ENCODE results near the gene PNKD.
"Not testable (repeated sequence)": the region's sequence is repeated elsewhere in the genome, so short reads cannot be mapped to it uniquely, and the experiment has no call there.

PNKD gene

DNA sequence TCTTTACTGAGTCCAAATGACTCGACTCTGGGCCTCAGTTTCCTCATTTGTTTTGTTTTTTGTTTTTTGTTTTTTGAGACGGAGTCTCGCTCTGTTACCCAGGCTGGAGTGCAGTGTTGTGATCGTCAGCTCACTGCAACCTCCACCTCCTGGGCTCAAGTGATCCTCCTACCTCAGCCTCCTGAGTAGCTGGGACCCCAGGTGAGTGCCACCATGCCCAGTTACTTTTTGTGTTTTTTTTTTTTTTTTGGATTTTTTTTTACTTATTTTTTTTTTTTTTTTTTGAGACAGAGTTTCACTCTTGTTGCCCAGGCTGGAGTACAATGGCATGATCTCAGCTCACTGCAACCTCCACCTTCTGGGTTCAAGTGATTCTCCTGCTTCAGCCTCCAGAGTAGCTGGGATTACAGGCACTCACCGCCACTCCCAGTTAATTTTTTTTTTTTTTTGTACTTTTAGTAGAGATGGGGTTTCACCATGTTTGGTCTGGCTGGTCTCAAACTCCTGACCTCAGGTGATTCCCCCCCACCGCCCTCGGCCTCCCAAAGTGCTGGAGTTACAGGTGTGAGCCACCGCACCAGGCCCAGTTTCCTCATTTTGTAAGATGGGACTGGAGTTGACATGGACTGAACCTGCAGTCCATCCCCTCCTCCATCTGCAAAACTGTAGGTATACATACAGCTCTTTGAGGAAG is 3.0 kb downstream of the PNKD start:
- not testable (repeated sequence) for DNase-seq (ENCODE audit: low read depth, low spot score)

DNA sequence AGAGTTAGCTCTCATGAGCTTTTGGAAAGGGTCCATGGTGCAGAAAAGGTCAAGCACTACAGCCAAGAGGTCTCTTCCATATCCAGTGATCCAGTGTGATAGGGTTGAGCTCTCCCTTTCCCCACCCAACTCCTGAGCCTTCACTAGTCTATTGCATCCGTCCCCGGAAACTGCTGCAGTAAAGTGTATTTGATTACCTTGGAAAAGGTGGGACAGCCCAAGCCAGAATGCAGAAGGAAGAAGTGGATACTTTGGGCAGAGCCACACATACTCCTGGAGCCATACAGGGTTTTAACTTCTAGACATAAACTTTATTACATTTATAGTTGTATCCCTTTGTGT is 3.6 kb downstream of the PNKD start:
- no peak for DNase-seq (ENCODE audit: low read depth, low spot score)

DNA sequence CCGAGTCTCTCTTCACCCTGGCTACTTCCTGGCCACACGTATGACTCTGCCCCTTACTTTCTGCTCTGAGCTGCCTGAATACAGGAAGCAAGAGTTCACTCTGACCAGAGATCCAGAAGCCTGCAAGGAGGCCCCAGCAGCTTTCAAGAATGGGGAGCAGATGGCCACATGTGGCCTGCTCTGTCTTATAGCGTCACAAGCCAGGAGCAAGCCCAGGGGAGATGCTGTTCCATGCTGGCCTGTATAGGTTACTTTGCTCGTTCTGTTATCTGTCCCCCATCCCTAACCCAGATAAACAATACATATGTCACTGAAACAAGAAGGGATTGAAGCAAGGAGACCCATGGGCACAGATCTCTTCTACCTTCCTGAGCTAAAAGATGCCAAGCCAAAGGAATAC is 4.3 kb downstream of the PNKD start:
- DNase-seq (ENCODE audit: low read depth, low spot score) = no peak

DNA sequence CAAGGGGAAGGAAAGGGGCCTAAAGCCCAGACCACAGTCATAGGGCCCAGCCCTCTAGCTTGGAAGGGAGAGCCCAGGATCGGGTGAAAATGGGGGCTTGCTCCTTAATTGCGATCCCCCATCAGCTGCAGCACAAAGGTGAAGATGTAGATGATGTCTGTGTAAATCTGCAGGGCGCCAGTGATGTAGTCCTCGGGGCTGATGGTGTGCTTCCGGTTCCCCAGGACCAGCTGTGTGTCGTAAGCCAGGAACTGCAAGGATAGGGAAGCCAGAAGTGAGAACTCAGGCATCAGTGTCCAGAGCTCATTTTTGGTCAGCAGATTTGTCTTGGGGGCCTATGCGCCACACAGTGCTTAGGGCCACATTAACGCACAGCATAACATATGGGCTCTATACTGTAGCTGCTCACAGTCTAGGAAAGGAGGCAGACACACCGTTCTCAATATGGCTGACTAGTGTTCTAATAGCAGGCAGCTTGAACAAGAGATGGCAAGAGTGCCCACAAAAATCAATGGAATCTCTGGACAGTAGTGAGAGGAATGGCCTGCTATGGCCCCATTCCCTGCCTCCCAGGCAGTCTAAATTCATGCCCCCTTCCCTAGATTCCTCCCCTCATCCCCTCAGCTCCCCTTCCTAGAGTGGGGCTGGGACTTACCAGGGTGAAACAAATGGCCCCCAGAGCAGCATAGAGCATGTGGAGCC is 5.2 kb downstream of the PNKD start:
- DNase-seq (ENCODE audit: low read depth, low spot score) = no peak

DNA sequence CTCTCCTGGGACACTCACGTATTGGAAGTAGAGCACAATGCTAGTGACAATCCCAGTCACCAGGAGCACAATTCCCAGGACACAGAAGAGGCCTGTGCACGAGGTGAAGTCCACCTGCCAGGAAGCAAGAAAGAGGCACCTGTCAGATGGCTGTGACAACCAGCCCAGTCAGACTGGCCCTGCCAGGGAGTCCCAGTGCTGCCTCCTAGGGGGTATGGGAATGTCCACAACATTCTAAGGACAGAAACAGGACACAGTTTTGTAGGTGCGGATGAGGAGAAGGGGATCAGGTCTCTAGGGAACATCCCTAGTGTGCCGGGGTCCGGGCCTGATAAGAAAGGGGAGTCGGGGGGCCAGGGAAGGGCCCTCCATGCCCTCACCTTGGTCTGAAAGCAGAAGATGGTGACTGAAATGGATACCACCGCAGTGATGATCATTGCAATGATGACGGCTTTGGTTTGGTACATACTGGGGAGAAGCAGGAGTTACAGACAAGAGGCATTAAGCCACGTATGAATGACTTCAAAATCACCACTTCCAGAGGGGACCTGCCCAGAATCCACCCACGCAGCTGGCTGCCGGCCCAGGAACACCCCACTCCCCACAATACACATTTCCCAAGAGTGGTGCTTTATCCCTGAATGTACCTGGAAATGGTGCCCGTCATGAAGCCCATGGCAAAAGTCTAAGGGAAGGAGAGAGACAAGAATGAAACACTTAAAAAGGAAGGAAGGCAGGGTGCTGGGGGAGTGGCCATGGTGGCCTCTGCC is 6.9 kb downstream of the PNKD start:
- DNase-seq (ENCODE audit: low read depth, low spot score) = no peak

DNA sequence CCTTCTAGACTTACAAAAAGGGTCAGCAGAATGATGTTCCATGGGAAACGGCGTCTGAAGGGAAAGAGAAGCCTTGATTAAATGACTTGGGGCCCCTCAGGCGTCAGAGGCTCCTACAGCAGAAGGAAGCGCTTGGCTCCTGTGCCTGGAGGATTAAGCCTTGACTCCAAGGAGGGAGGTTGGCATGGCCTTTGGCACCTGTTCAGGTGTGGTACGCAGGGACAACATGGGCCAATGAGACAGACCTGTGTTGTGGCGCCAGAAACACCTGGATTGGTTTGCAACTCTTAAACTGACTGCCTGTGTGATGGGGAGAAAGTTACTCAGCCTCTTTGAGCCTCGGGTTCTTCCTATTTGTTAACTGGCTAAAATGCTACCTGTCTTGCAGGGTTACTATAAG is 7.6 kb downstream of the PNKD start:
- DNase-seq (ENCODE audit: low read depth, low spot score) = no peak

DNA sequence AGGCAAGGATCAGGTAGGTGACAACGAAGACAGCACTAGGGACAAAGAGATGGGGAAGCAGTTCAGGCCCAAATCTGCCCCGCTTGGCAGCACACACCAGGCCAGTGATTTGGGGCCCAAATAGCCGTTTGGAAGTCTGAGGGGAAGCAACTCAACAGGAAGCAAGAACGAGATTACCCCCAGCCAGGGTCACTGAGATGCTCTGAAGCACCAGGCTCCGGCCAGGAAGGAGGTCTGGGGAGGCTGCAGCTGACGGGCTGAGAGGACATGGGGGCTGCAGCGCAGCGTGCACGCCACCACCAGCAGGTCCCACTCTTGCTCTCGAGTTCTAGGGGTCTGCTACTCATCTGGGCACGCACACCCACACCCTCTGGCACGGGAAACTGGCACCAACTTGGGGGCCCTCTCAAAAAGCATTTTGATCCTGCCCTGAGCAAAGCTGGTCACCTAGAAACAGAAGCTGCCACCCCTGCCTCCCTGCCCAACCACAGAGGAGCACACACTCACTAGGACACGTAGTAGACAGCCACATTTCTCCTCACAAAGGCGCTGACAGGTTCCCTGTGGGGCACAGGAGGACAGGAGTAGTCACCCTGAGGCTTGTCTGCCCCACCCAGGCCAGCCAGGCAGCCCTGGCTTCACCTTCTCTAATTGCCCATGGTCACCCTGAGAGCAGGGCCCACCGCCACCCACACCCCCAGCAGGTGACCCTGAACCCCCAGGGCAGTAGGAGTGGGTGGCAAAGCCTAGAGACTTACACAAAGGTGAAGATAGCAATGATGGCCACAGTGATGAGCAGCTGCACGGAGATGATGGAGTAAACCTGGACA is 8.4 kb downstream of the PNKD start:
- no peak for DNase-seq (ENCODE audit: low read depth, low spot score)

DNA sequence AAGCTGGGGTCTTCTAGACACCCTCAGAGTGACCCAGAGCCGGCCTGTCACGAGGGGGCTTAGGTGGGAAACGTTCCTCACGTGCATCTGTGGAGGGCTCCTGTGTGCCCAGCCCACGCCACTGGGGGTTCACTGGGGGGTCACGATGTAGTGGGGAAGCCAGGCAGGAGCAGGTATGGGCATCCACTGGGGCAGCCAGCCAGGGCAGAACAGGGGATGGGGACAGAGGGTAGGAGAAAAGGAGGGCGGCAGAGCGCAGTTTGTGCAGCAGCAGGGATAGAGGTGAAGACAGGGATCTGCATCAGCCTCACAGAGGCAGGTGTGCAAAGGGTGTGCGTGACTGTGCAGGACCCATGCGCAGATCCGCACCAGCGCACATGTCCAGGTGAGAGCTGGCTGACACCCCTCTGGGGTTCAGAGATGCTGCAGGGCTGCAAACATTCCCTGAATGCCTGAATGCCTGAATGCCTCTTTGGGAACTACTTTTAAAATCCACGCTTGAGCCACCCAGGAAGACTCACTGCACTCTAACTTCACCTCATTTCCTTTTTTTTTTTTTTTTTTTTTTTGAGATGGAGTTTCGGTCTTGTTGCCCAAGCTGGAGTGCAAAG is 10.0 kb downstream of the PNKD start:
- no peak for DNase-seq (ENCODE audit: low read depth, low spot score)

DNA sequence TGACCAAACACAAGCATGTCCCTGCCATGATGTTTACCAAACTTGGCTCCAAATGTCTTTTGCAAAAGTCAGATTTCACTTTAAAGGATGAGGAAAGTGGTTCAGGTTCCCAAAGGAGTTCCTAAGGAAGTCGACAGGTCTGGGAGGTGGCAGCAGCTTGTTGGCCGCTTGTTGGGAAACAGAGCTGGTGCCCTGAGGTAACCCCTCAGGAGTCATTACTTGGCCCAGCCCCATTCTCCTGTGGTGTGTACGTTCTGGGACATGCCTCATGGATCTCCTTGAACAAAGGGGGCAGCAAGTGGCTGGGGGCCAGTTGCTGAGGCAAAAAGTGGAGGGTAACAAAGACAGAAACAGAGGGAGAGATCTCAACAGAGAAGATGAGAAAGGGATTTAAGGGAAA is 11.1 kb downstream of the PNKD start:
- no peak for DNase-seq (ENCODE audit: low read depth, low spot score)

DNA sequence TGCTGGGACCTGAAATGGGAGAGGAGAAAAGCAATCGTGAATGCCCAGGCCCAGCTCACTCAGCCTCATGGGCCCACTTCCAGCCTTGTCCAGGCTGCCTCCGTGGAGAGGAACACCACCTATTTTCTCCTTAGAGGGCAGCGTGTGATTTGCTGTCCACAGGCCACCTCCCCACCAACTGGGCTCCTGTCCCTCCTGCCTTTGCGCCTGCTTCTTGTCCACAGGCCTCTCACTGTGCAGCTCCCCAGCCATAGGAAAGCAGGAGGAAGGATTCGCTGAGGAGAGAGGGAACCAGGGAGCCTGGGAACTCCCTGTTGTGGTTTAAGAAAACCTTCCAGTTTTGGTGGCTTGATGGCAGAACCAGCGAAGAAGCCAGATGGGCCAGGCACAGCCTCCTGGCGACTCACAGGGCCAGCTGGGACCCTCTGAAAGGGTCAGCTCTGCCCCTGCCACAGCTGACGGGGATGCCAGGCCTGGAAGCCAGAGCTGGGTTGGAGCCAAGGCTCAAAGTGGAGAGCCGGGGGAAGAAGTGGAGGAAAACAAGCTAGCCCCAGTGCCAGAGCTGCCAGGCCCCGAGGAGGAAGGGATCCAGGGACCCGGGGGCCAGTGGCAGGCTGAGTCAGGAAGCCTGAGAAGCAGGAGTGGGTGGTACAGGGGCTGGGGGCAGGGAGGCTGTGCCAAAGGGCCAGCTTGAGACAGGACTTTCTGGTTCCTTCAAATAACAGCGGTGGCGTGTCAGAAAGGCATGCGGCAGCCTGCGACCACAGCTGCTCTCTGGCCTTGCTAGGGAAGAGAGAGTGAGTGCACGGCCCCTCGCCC is 12.1 kb downstream of the PNKD start:
- DNase-seq (ENCODE audit: low read depth, low spot score) = peak; percentile 80

DNA sequence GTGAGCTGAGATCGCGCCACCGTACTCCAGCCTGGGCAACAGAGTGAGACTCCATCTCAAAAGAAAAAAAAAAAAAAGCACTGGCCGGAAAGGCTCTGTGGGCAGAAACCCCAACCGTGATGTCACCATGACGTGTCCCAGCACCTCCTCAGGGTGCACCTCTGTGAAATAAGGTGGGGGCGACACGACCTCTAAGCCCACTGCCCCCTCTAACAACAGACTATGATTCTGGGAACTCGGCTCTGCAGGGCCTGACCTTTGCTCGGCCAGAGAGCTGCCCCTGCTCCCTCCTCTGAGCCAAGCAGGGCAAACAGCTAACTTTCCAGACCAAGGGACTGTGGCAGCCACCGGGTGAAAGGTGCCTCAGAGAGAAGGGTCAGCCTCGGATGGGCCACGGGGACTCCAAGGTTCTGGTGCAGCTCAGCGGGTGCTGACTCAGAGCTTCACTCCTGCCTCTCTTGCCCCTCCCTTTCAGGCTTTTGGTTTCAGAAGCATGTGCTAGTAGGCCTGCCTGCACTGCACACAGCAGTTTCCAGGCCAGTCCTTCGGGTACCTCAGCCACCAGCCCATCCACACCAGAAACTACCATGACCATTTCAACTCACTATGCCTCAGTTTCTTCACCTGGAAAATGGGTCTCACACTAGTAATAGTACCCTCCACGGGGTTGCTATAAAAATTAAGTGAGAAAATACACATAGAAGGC is 13.9 kb downstream of the PNKD start:
- peak; percentile 53 for DNase-seq (ENCODE audit: low read depth, low spot score)

DNA sequence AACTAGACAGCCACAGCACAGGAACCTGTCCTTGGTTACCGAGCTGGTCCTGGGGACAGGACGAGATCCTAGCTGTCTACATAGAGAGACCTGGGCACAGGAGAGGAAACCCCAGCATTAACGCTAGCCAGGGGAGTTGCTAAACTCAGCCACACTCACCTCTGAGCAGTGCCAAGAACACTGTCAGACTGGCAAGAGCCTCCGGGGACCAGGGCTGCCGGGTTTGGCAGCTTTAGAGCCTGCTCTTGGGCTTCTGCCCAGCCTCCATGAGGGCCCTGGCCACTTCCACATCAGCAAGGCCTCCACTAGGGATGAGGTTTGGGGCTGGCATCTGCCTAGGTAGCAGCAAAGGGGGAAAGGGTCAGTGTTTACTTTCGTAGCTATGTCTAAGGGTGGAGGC is 15.3 kb downstream of the PNKD start:
- no peak for DNase-seq (ENCODE audit: low read depth, low spot score)

DNA sequence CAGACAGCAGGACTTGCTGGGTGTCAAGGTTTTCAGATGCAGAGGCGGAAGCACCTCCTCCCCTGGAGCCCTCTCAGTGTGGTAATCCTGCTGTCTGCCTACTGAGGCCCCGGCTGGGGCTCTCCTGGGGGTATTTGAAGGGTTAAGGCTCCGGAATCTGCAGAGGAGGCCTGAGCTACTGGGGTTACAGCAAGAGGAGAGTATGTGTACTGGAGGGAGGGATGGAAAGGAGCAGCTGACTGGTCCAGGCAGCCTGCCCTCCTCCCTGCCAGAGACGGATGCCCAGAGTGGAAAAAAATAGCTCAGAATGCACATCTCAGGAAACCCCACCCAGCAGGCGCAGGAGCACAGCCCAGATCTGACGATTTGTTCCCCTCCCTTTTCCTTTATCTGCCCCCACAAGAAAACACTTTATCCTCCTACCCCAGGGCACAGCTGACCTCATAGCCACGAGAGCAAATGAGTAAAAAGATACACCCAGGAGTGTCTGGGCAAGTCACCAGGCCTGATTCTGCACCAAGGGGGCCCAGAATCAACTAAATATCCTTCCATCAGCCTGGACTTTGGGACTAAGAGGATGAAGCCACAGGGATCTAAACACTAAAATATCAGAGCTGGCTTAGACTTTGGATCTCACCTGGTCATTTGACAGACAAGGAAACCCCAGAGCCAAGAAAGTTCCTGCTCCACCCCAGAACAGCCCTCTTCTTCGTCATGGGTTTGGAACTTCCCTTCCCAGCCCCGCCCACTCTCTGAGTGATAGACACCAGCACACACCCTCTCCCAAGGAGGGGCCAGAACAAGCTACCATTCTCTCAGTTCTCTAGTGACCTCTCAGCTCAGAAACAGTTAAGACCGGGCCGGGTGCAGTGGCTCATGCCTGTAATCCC is 16.5 kb downstream of the PNKD start:
- DNase-seq (ENCODE audit: low read depth, low spot score) = peak; percentile 94

DNA sequence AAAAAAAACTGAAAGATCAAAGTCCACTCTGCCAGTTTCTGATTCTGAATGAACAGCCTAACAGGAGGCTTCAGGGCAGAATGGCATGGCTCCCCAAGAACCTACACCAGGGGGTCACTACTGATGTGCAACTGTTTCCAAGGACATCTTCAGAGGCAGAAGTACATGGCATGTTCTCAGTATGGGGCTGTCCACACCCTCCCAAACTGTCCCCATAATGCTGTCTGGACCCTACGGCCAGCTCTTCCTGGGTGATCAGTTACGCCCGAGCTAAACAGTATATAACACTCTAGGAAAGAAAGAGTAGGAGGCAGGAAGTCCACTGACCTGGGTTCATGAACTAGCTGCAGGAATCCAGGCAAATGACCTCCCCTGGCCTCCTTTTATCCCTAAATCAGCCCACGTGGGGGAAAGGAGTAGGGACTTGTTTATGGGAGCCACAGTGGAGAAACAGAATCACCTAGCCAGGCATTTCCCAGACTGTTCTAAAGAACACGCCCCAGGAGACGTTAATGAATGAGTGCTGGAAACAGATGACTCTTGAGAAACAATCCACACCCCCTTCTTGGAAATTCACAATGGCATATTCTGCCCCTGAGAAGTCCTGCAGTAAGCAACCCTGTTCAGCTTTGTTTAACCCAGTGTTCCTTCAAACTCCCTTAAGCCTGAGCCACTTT is 19.5 kb downstream of the PNKD start:
- DNase-seq (ENCODE audit: low read depth, low spot score) = no peak

DNA sequence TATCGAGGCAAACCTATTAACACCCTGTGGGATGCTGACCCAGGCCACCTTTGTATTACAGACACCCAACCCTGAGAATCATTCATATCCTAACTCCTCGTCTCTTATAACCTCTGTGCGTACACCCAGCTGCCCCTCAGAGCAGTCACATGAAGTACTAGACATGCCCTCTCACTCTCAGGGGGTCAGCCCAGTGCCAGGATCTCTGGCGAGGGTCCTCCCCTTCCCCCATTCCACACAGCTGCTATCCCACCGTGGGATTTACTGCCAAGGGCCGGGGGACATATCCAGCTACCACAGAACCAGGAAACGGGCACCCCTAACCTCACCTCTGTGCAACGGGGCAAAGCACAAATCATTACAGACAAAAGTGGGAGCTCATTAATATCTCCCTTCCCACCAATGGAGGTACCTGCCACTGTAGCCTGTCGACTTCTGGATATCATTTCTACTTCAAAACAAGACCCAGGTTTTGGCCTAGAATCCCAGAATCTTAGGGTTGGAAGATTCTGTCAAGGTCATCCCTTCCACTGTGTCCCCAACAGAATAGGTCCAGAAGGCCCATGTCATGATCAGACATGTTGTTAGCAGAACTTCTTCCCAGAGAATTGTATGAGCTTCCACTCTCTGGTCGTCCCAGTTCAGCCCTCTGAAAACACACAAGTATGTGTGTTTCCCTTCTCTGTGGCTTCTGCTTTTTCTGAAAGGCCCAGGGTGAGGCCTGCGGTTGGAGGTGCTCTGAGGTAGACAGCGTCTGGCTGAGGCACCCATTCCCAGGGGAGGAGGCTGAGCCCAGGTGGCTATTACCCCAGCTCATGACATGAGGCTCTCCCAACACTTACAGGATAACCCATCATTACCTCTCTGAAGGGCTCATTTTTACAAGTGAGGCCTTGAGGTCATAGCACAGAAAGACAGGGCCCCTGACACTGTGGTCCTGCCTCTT is 20.3 kb downstream of the PNKD start:
- DNase-seq (ENCODE audit: low read depth, low spot score) = no peak

DNA sequence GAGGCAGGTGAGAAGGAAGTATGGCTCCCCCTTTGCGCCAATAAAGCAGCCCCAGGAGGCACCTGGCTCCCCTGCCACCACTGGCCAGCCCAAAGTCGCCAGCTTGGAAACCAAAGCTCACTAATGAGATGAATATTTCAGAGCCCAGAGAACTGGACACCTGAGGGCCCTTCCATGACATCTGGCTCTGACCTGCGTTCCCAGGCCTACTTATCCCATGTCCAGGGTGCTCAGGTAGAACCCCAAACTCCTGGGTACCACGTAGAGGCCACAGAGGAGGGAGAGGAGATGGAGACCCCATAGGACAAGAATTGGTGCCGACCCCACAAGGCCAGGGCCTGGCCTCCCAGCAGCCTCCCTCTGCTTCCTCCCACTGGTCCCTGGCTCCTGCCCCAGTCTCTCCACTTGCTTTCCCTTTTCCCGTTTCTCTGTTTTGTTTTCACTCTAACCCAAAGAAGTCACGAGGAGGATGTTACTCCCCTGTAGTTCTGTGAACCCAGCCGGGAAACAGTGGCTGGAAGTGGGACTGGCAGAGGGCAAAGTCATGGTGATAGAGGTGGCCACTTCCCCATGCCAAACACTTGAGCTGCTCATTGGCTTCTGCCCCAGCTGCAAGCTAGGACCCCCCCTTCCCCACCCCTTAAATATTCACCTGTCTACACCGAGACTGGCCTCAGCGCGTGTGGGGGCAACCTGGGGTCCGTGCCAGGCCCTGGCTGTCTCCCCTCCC is 21.2 kb downstream of the PNKD start:
- no peak for DNase-seq (ENCODE audit: low read depth, low spot score)

Data from ELF-1 (cell line).